ENCODE data around the gene NEURL3. TPM values are rescaled to one million over a fixed set of nuclear protein-coding genes. Genes with fewer than 3 reads are reported as not detected.

The NEURL3 gene
- total RNA-seq, 1 donor from 2014 or later, result not detected

DNA sequence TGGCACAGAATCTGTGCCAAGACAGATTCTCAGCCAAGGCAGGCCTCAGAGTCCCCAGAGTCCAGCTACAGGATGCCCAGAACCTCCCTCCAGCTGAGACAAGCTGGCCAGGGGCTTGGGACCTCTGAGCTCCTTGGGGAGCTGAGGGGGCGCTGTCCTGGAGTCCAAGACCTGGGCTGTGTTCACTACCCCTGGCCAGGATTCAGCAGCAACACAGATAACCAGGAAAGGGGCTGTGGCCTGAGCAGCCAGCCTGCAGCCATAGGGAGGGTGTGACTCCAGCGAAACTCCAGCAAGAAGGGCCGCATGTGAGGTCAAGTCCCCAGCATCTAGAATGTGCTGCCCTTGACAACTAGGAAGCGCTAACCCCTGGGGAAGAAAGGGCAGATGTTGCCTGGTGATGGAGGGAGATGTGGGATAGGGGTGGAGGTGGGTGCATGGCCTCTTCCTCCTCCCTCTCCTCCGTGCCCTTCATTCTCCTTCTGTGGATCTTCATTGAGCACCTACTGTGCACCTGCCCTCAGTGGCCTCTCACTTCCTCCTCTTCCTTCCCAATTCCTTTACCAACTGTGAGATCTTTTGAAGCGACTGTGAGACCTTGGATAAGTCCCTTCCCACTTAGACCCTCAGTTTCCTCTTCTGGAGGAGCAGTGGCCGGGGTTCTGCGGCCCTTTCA is 23.7 kb upstream of the NEURL3 start:
- peaks cover 54% of the 10 kb centered on the region for H3K4me1 Mint-ChIP-seq (ENCODE audit: unreplicated experiment)
- peak overlapping the region; percentile 69 for H3K27ac Mint-ChIP-seq (ENCODE audit: unreplicated experiment)
- H3K27me3 Mint-ChIP-seq (ENCODE audit: unreplicated experiment), result peaks cover 4% of the 10 kb centered on the region
- TF ChIP-seq, protein P1, sequence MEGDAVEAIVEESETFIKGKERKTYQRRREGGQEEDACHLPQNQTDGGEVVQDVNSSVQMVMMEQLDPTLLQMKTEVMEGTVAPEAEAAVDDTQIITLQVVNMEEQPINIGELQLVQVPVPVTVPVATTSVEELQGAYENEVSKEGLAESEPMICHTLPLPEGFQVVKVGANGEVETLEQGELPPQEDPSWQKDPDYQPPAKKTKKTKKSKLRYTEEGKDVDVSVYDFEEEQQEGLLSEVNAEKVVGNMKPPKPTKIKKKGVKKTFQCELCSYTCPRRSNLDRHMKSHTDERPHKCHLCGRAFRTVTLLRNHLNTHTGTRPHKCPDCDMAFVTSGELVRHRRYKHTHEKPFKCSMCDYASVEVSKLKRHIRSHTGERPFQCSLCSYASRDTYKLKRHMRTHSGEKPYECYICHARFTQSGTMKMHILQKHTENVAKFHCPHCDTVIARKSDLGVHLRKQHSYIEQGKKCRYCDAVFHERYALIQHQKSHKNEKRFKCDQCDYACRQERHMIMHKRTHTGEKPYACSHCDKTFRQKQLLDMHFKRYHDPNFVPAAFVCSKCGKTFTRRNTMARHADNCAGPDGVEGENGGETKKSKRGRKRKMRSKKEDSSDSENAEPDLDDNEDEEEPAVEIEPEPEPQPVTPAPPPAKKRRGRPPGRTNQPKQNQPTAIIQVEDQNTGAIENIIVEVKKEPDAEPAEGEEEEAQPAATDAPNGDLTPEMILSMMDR (IDR thresholded peaks at IDR 0.05), result no peak
- DNase-seq (ENCODE audit: extremely low spot score, unreplicated experiment), result no peak
- H3K4me3 Mint-ChIP-seq (ENCODE audit: unreplicated experiment), result peak overlapping the region; percentile 7
- no peaks in the 10 kb centered on the region for H3K9me3 Mint-ChIP-seq (ENCODE audit: unreplicated experiment)
- H3K36me3 Mint-ChIP-seq (ENCODE audit: unreplicated experiment), result no peaks in the 10 kb centered on the region

DNA sequence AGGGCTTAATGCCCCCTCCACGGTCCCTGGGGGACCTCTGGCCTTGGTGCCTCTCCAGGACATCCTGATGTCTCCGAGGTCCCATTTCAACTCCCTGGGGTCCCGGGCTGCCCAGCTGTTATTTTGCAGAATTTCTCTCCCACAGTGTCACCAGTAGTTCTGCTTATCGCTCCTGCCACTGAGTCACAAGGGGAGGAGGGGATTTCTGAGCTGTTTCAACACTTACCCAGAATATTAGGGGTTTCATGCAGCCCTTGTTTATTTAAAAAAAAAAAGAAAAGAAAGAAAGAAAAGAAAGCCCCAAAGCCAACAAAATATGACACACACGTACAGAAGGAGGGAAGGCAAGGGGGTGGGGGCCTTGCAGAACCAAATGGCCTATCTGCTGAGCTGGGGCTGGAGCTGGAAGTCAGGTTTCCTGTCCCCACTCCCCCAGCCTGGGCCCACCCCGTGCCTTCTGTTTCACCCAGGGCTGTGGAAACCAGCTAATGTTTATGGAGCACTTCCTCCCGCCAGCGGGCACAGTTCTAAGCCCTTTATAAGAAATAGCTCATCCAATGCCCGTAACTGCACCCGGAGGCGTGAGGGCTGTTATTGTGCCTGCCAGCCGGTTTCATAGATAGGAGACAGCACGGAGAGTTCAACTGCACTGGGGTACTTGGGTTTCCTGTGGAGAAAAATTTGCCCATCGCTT is 23.0 kb upstream of the NEURL3 start:
- peak overlapping the region; percentile 69 for H3K27ac Mint-ChIP-seq (ENCODE audit: unreplicated experiment)

DNA sequence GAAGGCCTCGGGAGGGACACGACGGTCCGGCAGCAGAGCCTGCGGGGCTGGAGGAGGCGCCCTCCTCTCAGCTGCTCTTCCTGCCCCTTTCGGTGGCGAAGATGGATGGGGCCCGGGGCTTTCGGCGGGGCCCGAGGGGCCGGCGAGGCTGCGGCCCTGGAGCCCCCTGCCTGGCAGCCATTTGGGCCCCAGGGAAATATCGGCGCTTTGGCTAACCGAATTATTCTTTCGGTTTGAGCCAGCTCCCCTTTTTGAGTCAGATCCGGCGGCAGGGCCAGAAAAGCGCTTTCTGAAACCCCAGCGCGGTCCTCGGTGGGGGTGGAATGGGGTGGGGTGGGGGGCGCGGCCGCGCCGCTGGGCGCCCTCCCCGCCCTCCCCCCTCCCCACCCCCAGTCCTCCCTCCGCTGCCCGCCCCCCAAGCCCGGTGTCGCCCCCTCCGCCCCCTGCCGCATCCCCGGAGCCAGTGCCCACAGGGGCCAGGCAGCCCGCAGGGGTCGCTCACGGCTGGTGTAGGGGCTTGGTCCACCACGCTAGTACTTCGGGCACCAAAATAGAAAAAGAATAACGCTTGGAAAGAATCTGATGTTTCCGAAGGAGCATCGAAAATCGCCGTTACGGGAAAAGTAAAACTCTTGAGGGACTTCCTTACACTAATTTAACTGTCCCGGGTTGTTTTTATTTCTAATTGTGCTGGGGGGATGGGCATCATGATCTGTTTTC is 22.3 kb upstream of the NEURL3 start:
- H3K36me3 Mint-ChIP-seq (ENCODE audit: unreplicated experiment), result no peaks in the 10 kb centered on the region
- DNase-seq (ENCODE audit: extremely low spot score, unreplicated experiment), result no peak
- TF ChIP-seq, protein P1 (IDR thresholded peaks at IDR 0.05), result peak; percentile 46
- peak overlapping the region; percentile 69 for H3K27ac Mint-ChIP-seq (ENCODE audit: unreplicated experiment)
- H3K4me1 Mint-ChIP-seq (ENCODE audit: unreplicated experiment), result peaks cover 42% of the 10 kb centered on the region
- no peaks in the 10 kb centered on the region for H3K9me3 Mint-ChIP-seq (ENCODE audit: unreplicated experiment)
- peak overlapping the region; percentile 58 for H3K4me3 Mint-ChIP-seq (ENCODE audit: unreplicated experiment)
- peaks cover 6% of the 10 kb centered on the region for H3K27me3 Mint-ChIP-seq (ENCODE audit: unreplicated experiment)

More for the DNA sequence above, 23.0 kb upstream of the NEURL3 start:
- Mint-ChIP-seq H3K9me3 (ENCODE audit: unreplicated experiment) (no peaks in the 10 kb centered on the region), H3K4me1 (ENCODE audit: unreplicated experiment) (peaks cover 49% of the 10 kb centered on the region), H3K36me3 (ENCODE audit: unreplicated experiment) (no peaks in the 10 kb centered on the region), H3K4me3 (ENCODE audit: unreplicated experiment) (peak overlapping the region; percentile 58), H3K27me3 (ENCODE audit: unreplicated experiment) (peaks cover 6% of the 10 kb centered on the region)
- TF ChIP-seq, protein P1 (IDR thresholded peaks at IDR 0.05), result no peak
- no peak for DNase-seq (ENCODE audit: extremely low spot score, unreplicated experiment)

DNA sequence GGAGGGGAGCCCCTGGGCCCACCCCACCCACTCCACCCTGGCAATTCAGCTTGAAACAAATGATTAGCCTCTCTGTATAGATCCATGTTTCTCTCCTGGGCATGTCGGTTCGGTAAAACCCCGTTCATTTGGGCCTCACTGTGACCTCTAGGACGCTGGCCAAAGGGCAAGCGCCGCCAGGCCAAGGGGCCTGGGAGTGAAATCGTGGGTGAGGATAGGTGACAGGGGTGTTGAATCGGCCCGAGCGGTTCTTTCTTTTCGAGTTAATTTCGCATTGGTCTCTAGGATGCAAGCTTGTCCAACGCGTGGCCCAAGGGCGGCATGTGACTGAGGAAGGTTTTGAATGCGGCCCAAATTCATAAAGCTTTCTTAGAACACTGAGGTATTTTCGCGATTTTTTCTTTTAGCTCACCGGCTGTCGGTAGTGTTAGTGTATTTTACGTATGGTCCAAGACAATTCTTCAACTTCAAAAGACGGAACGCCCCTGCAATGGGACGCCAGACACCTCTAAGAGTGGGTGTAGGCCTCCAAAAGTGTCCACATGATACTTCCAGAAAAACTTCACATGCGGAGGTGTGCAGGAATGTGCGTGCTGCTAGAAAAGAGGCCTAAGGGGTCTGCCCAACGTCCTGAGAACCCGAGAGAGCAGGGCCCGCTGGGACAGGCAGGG is 21.6 kb upstream of the NEURL3 start:
- TF ChIP-seq, protein P1 (IDR thresholded peaks at IDR 0.05), result no peak
- Mint-ChIP-seq H3K36me3 (ENCODE audit: unreplicated experiment) (no peaks in the 10 kb centered on the region), H3K27me3 (ENCODE audit: unreplicated experiment) (peaks cover 6% of the 10 kb centered on the region), H3K4me1 (ENCODE audit: unreplicated experiment) (peaks cover 35% of the 10 kb centered on the region), H3K27ac (ENCODE audit: unreplicated experiment) (peak overlapping the region; percentile 50), H3K4me3 (ENCODE audit: unreplicated experiment) (peak overlapping the region; percentile 45), H3K9me3 (ENCODE audit: unreplicated experiment) (no peaks in the 10 kb centered on the region)
- DNase-seq (ENCODE audit: extremely low spot score, unreplicated experiment), result no peak
